Fibroblast of villous mesenchyme (primary cell): ENCODE results near the gene SOBP. TPM values are rescaled to one million over a fixed set of nuclear protein-coding genes. Genes with fewer than 3 reads are reported as not detected.

Experiments
- DNase-seq: peaks from one replicate; pipeline ENCODE4 v3.0.0-alpha.2; 2010; ENCODE audit warnings: low read depth
- H3K4me3 ChIP-seq: 2 replicates; pipeline ENCODE4 v1.5.1; 2011; ENCODE audit warnings: low read depth, mild to moderate bottlenecking, low read length
- total RNA-seq: library from RNA; depleted of rRNA; stranded (reverse); fragments of >200 nt; gene quantifications from 2 replicates; pipeline ENCODE4 v1.2.3, GENCODE V29; 2012
- TF ChIP-seq, protein P1 (sequence below): IDR thresholded peaks from 2 replicates; pipeline ENCODE4 v1.5.1; 2012; ENCODE audit warnings: low read depth, mild to moderate bottlenecking, low read length; ENCODE audit not compliant: insufficient read depth

Gene SOBP
- total RNA-seq, 1 donor = 1.3 TPM

GRCh38 chr6:107490566-107491137 is 735 bp downstream of the SOBP start:
- DNase-seq = peak; percentile 12
- peak overlapping the region; percentile 68 for H3K4me3 ChIP-seq
- TF ChIP-seq, protein P1, sequence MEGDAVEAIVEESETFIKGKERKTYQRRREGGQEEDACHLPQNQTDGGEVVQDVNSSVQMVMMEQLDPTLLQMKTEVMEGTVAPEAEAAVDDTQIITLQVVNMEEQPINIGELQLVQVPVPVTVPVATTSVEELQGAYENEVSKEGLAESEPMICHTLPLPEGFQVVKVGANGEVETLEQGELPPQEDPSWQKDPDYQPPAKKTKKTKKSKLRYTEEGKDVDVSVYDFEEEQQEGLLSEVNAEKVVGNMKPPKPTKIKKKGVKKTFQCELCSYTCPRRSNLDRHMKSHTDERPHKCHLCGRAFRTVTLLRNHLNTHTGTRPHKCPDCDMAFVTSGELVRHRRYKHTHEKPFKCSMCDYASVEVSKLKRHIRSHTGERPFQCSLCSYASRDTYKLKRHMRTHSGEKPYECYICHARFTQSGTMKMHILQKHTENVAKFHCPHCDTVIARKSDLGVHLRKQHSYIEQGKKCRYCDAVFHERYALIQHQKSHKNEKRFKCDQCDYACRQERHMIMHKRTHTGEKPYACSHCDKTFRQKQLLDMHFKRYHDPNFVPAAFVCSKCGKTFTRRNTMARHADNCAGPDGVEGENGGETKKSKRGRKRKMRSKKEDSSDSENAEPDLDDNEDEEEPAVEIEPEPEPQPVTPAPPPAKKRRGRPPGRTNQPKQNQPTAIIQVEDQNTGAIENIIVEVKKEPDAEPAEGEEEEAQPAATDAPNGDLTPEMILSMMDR = no peak

DNA sequence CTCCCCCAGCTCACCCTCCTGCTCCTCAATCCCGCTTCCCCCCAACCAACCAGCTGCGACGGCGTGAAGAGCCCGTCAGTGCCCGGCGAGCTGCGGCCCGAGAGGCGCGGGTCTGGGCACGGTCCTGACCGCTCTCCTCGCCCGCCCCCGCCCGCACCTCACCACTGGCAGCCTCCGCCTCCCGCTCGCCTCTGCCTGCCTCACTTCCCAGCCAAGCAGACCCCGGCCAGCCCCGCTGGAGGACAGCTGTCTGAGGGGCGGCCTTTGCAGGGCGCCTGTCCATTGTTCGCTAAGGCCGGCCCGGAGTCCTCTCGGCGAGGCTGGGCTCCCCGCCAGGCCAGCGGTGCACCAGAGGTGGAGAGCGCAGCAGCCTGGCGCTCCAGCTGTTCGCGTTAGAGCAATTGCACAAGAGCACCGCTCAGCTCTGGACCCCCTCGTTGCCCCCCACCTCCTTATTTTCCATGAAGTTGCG is 1.3 kb downstream of the SOBP start:
- peak overlapping the region; percentile 68 for H3K4me3 ChIP-seq
- TF ChIP-seq, protein P1 = no peak
- DNase-seq = peak; percentile 33

GRCh38 chr6:107491760-107492660 is 2.1 kb downstream of the SOBP start:
- TF ChIP-seq, protein P1 = no peak
- peak overlapping the region; percentile 68 for H3K4me3 ChIP-seq
- DNase-seq = peak; percentile 69

DNA sequence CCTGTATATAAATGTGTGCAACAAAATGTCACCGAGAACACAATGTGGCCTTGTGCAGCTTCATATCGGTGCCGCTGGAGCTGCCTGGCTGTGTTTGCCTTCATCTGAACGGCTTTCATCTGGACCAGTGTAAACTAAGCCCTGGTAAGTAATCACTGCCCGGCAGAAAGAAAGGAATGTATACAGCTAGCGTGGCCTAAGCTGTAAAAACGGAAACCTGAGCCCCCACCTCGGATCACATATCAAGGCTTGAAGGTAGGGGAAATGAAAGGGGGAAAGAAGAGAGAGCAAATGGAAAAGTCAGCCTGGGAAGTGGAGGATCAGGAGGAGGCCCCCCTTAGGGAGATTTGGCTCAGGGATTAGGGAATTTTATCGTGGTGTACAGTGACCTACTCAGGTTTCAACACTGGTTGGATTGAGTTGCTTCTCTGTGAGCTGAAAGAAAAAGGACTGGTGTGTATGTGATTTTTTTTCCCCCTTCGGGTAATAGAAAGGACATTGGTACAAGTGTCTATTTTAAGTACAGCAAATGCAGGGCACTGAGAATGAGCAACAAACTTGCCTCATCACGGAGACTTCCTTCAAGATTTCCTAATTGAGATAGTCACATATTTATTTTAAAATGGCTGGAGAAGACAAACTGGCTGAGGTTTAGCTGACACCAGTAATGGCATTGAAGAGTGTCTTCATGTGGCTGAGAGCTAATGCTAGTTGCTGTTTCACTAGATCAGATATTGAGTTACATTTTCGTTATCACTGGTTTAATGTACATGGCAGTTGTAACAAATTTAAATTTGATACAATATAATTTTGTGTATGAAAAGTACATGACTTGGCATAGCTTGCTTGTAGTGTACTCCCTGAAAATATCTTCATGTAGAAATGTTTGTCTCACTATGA is 3.5 kb downstream of the SOBP start:
- H3K4me3 ChIP-seq = peak overlapping the region; percentile 0
- peak; percentile 35 for DNase-seq
- TF ChIP-seq, protein P1 = no peak

GRCh38 chr6:107495196-107495643 is 5.3 kb downstream of the SOBP start:
- TF ChIP-seq, protein P1 = no peak
- no peak overlapping the region for H3K4me3 ChIP-seq
- DNase-seq = peak; percentile 25

DNA sequence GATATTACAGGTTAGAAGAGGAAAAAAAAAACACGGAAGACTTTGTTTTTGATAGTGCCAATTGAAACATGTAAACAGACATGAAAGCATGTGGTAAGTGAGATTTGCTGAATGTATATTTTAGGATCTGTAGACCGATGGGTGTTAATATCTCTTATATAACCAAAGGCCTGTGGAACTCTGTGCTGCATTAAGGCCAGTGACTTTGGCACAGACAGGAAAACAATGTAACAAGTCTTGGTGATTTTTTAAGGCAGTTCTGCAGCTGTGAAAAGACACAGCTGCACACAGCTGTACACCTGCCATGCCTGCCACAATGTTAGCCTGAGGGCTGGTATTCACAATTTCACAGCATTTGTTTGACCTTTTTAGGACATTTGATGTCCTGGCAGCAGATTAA is 6.1 kb downstream of the SOBP start:
- no peak for DNase-seq
- TF ChIP-seq, protein P1 = no peak
- H3K4me3 ChIP-seq = no peak overlapping the region
